Measurements from ENCODE around the gene C6orf136. TPM values are rescaled to one million over a fixed set of nuclear protein-coding genes. Genes with fewer than 3 reads are reported as not detected.

C6orf136 gene
- total RNA-seq, 1 donor from 2014 or later, result 17.2 TPM

DNA sequence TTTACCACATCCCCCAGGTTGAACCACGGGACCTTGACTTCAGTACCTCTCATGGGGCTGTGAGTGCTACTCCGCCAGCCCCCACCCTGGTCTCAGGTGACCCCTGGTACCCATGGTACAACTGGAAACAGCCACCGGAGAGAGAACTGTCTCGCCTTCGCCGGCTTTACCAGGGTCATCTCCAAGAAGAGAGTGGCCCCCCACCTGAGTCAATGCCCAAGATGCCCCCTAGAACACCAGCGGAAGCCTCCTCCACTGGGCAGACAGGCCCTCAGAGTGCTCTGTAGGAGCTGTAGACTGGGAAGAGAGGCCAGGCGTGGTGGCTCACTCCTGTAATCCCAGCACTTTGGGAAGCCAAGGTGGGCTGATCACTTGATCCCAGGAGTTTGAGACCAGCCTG is 21.4 kb upstream of the C6orf136 start:
- peaks cover 22% of the 10 kb centered on the region for H3K36me3 Mint-ChIP-seq (ENCODE audit: unreplicated experiment)
- no peak overlapping the region for H3K27ac Mint-ChIP-seq (ENCODE audit: unreplicated experiment)

DNA sequence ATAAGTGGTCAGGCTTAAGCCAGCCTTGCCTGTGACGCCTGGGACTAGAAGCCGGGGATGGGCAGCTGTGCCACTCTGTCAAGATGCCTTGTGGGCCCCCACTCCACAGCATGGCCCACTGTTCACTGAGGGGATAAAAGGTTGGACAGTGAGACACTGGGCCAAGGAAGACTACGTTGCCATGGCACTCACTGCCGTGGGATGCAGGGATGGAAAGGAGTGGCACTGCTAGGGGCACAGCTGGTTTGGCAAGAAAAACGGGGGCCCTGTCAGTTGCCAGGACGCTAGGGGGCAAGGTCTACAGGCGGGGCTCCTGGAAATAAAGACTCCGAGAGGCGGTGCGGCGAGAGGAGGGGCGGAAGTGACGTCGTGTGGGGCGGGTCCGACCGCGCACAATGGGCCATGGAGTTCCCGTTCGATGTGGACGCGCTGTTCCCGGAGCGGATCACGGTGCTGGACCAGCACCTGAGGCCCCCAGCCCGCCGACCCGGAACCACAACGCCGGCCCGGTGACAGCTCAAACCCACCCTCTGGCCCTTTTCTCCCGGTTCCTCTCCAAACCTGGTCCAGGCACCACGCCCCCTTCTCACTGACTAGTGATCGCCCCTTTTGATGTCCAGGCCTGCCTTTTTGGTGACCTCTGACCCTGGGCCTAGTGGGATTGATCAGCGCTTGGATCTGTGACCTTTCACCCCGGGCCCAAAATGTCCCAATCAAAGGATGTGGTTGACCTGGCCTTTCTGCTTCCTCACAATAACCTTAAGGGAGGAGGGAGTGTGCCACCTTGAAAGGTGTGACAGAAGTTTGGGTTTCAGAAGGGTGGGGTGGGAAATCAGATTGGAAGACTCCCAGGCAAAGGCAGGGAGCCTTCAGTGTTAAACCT is 20.2 kb upstream of the C6orf136 start, which contains the start of gene ATAT1:
Gene ATAT1, plus strand, starts transcription at position 391 of the 883 bp plus-strand sequence.
- TF ChIP-seq, protein P1, sequence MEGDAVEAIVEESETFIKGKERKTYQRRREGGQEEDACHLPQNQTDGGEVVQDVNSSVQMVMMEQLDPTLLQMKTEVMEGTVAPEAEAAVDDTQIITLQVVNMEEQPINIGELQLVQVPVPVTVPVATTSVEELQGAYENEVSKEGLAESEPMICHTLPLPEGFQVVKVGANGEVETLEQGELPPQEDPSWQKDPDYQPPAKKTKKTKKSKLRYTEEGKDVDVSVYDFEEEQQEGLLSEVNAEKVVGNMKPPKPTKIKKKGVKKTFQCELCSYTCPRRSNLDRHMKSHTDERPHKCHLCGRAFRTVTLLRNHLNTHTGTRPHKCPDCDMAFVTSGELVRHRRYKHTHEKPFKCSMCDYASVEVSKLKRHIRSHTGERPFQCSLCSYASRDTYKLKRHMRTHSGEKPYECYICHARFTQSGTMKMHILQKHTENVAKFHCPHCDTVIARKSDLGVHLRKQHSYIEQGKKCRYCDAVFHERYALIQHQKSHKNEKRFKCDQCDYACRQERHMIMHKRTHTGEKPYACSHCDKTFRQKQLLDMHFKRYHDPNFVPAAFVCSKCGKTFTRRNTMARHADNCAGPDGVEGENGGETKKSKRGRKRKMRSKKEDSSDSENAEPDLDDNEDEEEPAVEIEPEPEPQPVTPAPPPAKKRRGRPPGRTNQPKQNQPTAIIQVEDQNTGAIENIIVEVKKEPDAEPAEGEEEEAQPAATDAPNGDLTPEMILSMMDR (IDR thresholded peaks at IDR 0.05), result peak; percentile 49
- H3K4me1 Mint-ChIP-seq (ENCODE audit: unreplicated experiment), result peaks cover 15% of the 10 kb centered on the region
- no peaks in the 10 kb centered on the region for H3K9me3 Mint-ChIP-seq (ENCODE audit: unreplicated experiment)
- peak within 1 kb of the TSS; percentile 85 for H3K4me3 Mint-ChIP-seq (ENCODE audit: unreplicated experiment)
- H3K27me3 Mint-ChIP-seq (ENCODE audit: unreplicated experiment), result no peaks in the 10 kb centered on the region
- H3K27ac Mint-ChIP-seq (ENCODE audit: unreplicated experiment), result peak within 1 kb of the TSS; percentile 95
- peak; percentile 93 for DNase-seq (ENCODE audit: extremely low spot score, unreplicated experiment)
- peaks cover 26% of the 10 kb centered on the region for H3K36me3 Mint-ChIP-seq (ENCODE audit: unreplicated experiment)

More for the DNA sequence above, 21.4 kb upstream of the C6orf136 start:
- TF ChIP-seq, protein P1 (IDR thresholded peaks at IDR 0.05), result no peak
- DNase-seq (ENCODE audit: extremely low spot score, unreplicated experiment), result no peak
- H3K9me3 Mint-ChIP-seq (ENCODE audit: unreplicated experiment), result no peaks in the 10 kb centered on the region
- peaks cover 15% of the 10 kb centered on the region for H3K4me1 Mint-ChIP-seq (ENCODE audit: unreplicated experiment)
- H3K4me3 Mint-ChIP-seq (ENCODE audit: unreplicated experiment), result no peak overlapping the region
- H3K27me3 Mint-ChIP-seq (ENCODE audit: unreplicated experiment), result no peaks in the 10 kb centered on the region

DNA sequence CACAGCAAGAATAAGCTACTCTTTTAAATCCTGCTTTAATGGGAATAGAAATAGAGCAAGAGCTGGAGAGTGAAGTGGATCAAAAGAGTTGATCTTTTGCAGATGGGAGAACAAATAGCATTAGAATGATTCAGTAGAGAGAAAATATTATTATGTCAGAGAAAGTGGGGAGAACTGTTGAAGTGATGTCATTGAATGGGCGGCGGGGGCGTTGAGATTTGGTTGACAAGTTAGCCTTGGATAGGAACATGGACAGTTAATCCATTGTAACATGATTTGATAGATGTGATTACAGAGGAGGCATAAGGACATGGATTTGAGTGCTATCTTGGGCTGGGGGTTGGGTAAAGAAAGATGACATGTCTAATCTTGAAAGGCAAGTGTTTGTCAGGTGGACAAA is 11.1 kb upstream of the C6orf136 start:
- Mint-ChIP-seq H3K4me1 (ENCODE audit: unreplicated experiment) (no peaks in the 10 kb centered on the region), H3K4me3 (ENCODE audit: unreplicated experiment) (no peak overlapping the region), H3K9me3 (ENCODE audit: unreplicated experiment) (no peaks in the 10 kb centered on the region), H3K27ac (ENCODE audit: unreplicated experiment) (no peak overlapping the region), H3K36me3 (ENCODE audit: unreplicated experiment) (peaks cover 29% of the 10 kb centered on the region), H3K27me3 (ENCODE audit: unreplicated experiment) (no peaks in the 10 kb centered on the region)
- TF ChIP-seq, protein P1 (IDR thresholded peaks at IDR 0.05), result no peak
- DNase-seq (ENCODE audit: extremely low spot score, unreplicated experiment), result no peak

DNA sequence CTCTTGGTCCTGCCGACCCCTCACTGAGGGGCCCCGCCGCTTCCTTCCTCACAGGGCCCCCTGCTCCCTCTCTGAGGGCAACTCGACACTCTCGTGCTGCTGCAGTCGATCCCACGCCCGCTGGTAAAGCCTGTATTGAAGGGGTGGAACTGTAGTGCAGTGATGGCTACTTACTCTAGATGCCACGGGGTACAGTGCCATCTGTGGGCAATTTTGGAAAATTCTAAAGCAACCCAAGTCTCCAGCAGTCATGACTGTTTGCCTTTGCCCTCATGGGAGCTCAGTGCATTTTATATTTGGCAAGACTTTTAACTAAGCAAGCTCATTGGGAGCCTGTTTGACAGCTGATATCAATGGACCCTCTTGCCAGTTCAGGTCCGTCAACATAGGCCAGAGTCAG is 6.5 kb upstream of the C6orf136 start:
- no peaks in the 10 kb centered on the region for H3K4me1 Mint-ChIP-seq (ENCODE audit: unreplicated experiment)
- TF ChIP-seq, protein P1 (IDR thresholded peaks at IDR 0.05), result no peak
- no peaks in the 10 kb centered on the region for H3K9me3 Mint-ChIP-seq (ENCODE audit: unreplicated experiment)
- H3K4me3 Mint-ChIP-seq (ENCODE audit: unreplicated experiment), result no peak overlapping the region
- H3K27ac Mint-ChIP-seq (ENCODE audit: unreplicated experiment), result no peak overlapping the region
- no peak for DNase-seq (ENCODE audit: extremely low spot score, unreplicated experiment)
- peaks cover 31% of the 10 kb centered on the region for H3K36me3 Mint-ChIP-seq (ENCODE audit: unreplicated experiment)
- no peaks in the 10 kb centered on the region for H3K27me3 Mint-ChIP-seq (ENCODE audit: unreplicated experiment)

DNA sequence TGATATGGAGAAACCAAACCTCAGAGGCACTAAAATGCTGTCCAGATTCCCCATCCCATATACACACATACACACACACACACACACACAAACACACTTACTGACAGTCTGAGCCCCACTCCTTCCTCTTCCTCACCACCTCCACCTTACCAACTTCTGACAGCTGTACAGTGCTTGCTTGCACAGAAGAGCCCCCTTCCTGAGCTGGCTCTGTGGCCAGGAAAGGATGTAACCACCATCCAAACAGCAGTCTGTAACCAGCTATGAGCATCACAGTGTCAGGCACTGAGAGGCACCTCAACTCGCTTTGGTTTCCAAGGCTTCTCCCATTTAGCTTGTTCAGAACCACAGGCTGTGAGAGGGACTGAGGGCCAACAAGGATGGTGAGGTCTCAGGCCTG is 5.9 kb upstream of the C6orf136 start:
- TF ChIP-seq, protein P1 (IDR thresholded peaks at IDR 0.05), result no peak
- H3K36me3 Mint-ChIP-seq (ENCODE audit: unreplicated experiment), result peaks cover 26% of the 10 kb centered on the region
- no peak for DNase-seq (ENCODE audit: extremely low spot score, unreplicated experiment)
- H3K4me1 Mint-ChIP-seq (ENCODE audit: unreplicated experiment), result peaks cover under 1% of the 10 kb centered on the region
- no peaks in the 10 kb centered on the region for H3K27me3 Mint-ChIP-seq (ENCODE audit: unreplicated experiment)
- no peak overlapping the region for H3K4me3 Mint-ChIP-seq (ENCODE audit: unreplicated experiment)
- no peak overlapping the region for H3K27ac Mint-ChIP-seq (ENCODE audit: unreplicated experiment)
- no peaks in the 10 kb centered on the region for H3K9me3 Mint-ChIP-seq (ENCODE audit: unreplicated experiment)

Data from osteocyte (in vitro differentiated cells).